ENCODE results near the gene JUND. TPM values are rescaled to one million over a fixed set of nuclear protein-coding genes. Genes with fewer than 3 reads are reported as not detected.

Gene JUND
- total and polyA plus RNA-seq, 2 of the 8 experiments (the other 6 are each of a cell fraction or from before 2014, with no cell fraction given) = 54.0 to 77.5 TPM

GRCh38 chr19:18310118-18310909 is 28.9 kb upstream of the JUND start:
- no peak for TF ChIP-seq EP300 (IDR thresholded peaks at IDR 0.05; ENCODE audit: borderline replicate concordance in 1 of 2, low read depth in 2 of 2, low read length in 2 of 2)
- TF ChIP-seq TAF1 (IDR thresholded peaks at IDR 0.05; ENCODE audit: low read depth, low read length) = no peak
- no peak for TF ChIP-seq POLR2A (IDR thresholded peaks at IDR 0.05; ENCODE audit: control extremely low read depth in 1 of 2, low read depth in 2 of 2, low read length in 2 of 2)
- TF ChIP-seq SIX5 (IDR thresholded peaks at IDR 0.05; ENCODE audit: low read depth, low read length) = no peak
- no peak for TF ChIP-seq ASH2L (IDR thresholded peaks at IDR 0.05; ENCODE audit: low read length)
- no peak for TF ChIP-seq MAFK (IDR thresholded peaks at IDR 0.05; ENCODE audit: low read depth, low read length)
- TF ChIP-seq CTBP2 (IDR thresholded peaks at IDR 0.05; ENCODE audit: borderline replicate concordance, insufficient read depth, insufficient read length, low read length) = no peak
- no peak for TF ChIP-seq KDM1A (IDR thresholded peaks at IDR 0.05; ENCODE audit: borderline replicate concordance, low read length)
- TF ChIP-seq JUN (IDR thresholded peaks at IDR 0.05; ENCODE audit: low read depth, low read length) = no peak
- no peak for TF ChIP-seq TCF12 (IDR thresholded peaks at IDR 0.05; ENCODE audit: low read depth, low read length)
- no peak for TF ChIP-seq NRF1 (IDR thresholded peaks at IDR 0.05; ENCODE audit: low read depth, low read length)
- no peak overlapping the region for H3K27ac ChIP-seq (ENCODE audit: low read depth, low read length)
- no peak overlapping the region for H4K5ac ChIP-seq (ENCODE audit: insufficient read length, low read depth, low read length)
- no peak overlapping the region for H3K9ac ChIP-seq (replicated peaks in 1 of 4; ENCODE audit: extremely low read depth in 1 of 4, low read depth in 3 of 4, low read length in 3 of 4)
- no peaks in the 10 kb centered on the region for H3K27me3 ChIP-seq (replicated peaks in 1 of 4; ENCODE audit: control insufficient read depth in 3 of 4, extremely low read depth in 1 of 4, insufficient read depth in 3 of 4, low read length in 3 of 4)
- no peak overlapping the region for H3K56ac ChIP-seq (replicated peaks; ENCODE audit: insufficient read length, low read depth, low read length)
- H2BK5ac ChIP-seq (ENCODE audit: low read depth, low read length) = peak overlapping the region; percentile 8; the same call in 1 of the 2 replicates
- H2AK5ac ChIP-seq (ENCODE audit: low read depth, low read length) = no peak overlapping the region
- H2BK120ac ChIP-seq (replicated peaks; ENCODE audit: low read depth, low read length) = no peak overlapping the region
- no peak overlapping the region for H2AFZ ChIP-seq (ENCODE audit: low read length)
- no peak overlapping the region for H2BK20ac ChIP-seq (ENCODE audit: low read length)
- H3K23ac ChIP-seq (ENCODE audit: insufficient read length) = no peak overlapping the region
- H4K91ac ChIP-seq (replicated peaks; ENCODE audit: insufficient read length, low read length) = no peak overlapping the region
- H4K8ac ChIP-seq (ENCODE audit: extremely low read depth, insufficient read depth, low read length) = no peak overlapping the region
- DNase-seq (ENCODE audit: low read depth in 1 of 2, low spot score in 2 of 2) (no peak), FAIRE-seq (no peak)
- peaks cover 15 to 74% (median 47%) of the 10 kb centered on the region in 4 experiments for H3K36me3 ChIP-seq (ENCODE audit: control insufficient read depth in 2 of 4, insufficient read depth in 4 of 4, low read length in 3 of 4)
- H3K4me3 ChIP-seq (ENCODE audit: extremely low read depth in 1 of 4, insufficient read depth in 2 of 4, low read depth in 3 of 4, low read length in 4 of 4) = no peak overlapping the region
- no peak overlapping the region for H2BK12ac ChIP-seq (ENCODE audit: low read depth, low read length)
- H3K4me2 ChIP-seq (ENCODE audit: insufficient read depth in 1 of 2, low read depth in 2 of 2, low read length in 2 of 2) = no peak overlapping the region
- no peaks in the 10 kb centered on the region for H3K9me3 ChIP-seq (ENCODE audit: insufficient read depth in 2 of 2, low read depth in 1 of 2, low read length in 1 of 2)
- no peaks in the 10 kb centered on the region for H3K23me2 ChIP-seq (ENCODE audit: low read depth, low read length)
- H3K14ac ChIP-seq (ENCODE audit: insufficient read length) = no peak overlapping the region
- H3K18ac ChIP-seq (ENCODE audit: extremely low read depth, low read length) = no peak overlapping the region
- no peak overlapping the region for H3K4ac ChIP-seq (replicated peaks; ENCODE audit: insufficient read length, low read depth, low read length)
- H3K79me2 ChIP-seq (ENCODE audit: control insufficient read depth in 1 of 2, insufficient read depth in 2 of 2, low read length in 2 of 2) = peaks cover 0 to 7% of the 10 kb centered on the region in 2 experiments; a peak in 1 of 4 replicates
- peaks cover 0 to 10% of the 10 kb centered on the region in 2 experiments for H4K20me1 ChIP-seq (replicated peaks in 1 of 2; ENCODE audit: control insufficient read depth in 1 of 2, insufficient read depth in 2 of 2, low read length in 2 of 2)
- H3K79me1 ChIP-seq (ENCODE audit: low read depth, low read length) = no peaks in the 10 kb centered on the region; the same call in 1 of the 2 replicates
- no peak overlapping the region for H2BK15ac ChIP-seq (ENCODE audit: low read length)
- 92% methylated on average over 20 of the region's 23 CpGs; no CpG with 5 or more reads in 1 of the 2 experiments for WGBS, 2 experiments (ENCODE audit: extremely low coverage in 1 of 2, insufficient coverage in 1 of 2, insufficient read length in 1 of 2, insufficient replicate concordance in 2 of 2, low coverage in 1 of 2, low lambda C conversion rate in 2 of 2, missing lambda C conversion rate in 1 of 2)
- H3K4me1 ChIP-seq (replicated peaks in 1 of 4; ENCODE audit: control insufficient read depth in 3 of 4, insufficient read depth in 4 of 4, low read length in 3 of 4) = peaks cover 0 to 5% (median under 1%) of the 10 kb centered on the region in 4 experiments; a peak in 4 of 7 replicates
- ChIA-PET CTCF (ENCODE audit: partially characterized antibody) (interaction anchor here (0.9 to 13.7 kb wide), 6 partner anchors 9 to 94 kb away, joined by 3 to 242 read pairs (median 4); partner anchors contain the start of genes IQCN, JUND and LSM4), POLR2A (ENCODE audit: partially characterized antibody) (interaction anchor here (0.6 to 13.8 kb wide), 3 partner anchors 11 to 54 kb away, joined by 4 to 200 read pairs (median 32); partner anchors contain the start of genes JUND and LSM4)

All from H1 (cell line).